ENCODE data around the gene UBA6.

DNA sequence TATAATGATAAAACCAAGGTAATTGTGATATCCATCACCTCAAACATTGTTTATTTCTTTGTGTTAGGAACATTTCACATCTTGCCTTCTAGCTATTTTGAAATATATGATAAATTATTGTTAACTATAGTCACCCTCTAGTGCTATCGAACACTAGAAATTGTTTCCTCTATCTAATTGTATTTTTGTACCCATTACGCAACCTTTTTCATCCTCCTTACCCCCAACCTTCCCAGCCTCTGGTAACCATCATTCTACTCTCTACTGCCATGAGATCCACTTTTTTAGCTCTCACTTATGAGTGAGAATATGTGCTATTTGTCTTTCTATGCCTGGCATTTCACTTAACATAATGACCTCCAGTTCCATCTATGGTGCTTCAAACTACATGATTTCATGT is 3.9 kb upstream of the UBA6 start:
- no peak for TF ChIP-seq CTCF (IDR thresholded peaks at IDR 0.05; ENCODE audit: low read length)
- no peak for TF ChIP-seq EZH2 (optimal IDR thresholded peaks at IDR 0.05; ENCODE audit: low read depth, low read length)
